LNCAP (cell line): ENCODE results near the gene TNRC6B.

Experiments used
- TF ChIP-seq, protein P1 (sequence below): fragments of 450-650 bp; IDR thresholded peaks from 2 replicates; pipeline ENCODE4 v1.5.1; 2017; ENCODE audit warnings: mild to moderate bottlenecking

Gene TNRC6B

DNA sequence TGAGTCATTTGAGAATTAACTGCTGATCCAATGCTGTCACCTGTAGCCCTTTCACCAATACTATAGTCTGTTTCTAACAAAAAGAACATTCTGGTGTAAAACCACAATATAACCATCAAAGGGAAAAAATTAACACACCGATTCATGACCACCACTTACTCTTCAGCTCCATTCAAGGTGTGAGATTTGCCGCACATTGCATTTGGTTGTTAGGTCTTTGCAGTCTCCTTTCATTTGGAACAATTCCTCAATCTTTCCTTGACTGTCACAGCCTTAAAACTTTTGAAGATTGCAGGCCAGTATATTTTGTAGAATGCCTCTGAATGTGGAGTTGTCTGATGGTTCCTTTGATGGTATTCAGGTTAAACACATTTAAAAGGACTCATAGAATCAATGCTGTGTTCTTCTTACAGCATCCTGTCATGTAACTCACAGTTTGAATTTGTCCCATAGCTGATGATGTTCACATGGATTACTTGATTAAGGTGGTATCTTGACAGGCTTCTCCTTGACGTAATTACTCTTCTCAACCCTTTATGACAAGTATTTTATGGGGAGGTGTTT, 63.6 kb downstream of the TNRC6B start:
- TF ChIP-seq, protein P1, sequence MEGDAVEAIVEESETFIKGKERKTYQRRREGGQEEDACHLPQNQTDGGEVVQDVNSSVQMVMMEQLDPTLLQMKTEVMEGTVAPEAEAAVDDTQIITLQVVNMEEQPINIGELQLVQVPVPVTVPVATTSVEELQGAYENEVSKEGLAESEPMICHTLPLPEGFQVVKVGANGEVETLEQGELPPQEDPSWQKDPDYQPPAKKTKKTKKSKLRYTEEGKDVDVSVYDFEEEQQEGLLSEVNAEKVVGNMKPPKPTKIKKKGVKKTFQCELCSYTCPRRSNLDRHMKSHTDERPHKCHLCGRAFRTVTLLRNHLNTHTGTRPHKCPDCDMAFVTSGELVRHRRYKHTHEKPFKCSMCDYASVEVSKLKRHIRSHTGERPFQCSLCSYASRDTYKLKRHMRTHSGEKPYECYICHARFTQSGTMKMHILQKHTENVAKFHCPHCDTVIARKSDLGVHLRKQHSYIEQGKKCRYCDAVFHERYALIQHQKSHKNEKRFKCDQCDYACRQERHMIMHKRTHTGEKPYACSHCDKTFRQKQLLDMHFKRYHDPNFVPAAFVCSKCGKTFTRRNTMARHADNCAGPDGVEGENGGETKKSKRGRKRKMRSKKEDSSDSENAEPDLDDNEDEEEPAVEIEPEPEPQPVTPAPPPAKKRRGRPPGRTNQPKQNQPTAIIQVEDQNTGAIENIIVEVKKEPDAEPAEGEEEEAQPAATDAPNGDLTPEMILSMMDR, result no peak

DNA sequence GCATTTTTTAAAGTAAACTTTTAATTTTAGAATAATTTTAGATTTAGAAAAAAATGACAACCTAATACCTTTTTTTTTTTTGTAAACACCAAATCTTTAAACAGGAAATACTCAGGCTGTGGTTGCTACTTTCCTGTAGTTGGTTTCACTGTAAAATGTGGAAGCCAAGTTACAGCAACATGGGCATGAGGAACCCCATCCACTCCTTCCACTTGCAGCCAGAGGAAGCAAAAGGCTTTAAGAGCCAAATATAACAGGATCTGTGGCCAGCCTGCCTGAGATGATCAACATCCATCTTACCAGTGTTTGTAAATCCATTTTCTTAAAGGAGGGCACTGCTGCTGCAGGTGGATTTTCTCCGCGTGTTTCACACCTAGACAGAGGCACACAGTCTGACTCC, 66.2 kb downstream of the TNRC6B start:
- TF ChIP-seq, protein P1, result no peak

DNA sequence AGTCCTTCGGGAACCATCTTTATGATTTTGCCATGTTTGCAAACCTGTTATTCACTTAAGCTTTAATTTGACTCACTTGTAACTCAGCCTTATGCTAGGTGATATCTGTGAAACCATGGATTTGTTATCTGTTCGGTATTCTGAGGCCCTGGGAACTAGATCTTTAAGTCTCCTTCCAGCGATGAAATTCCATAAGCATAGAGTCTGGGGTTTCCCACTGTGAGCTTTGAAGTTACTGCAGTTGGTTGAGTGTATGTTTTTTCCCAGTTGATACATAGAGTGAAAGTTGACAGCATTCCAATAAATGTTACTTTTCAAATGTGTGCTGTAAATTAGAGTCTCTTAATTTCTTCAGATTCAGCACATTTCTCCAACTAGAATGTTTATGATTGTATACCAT, 66.9 kb downstream of the TNRC6B start:
- TF ChIP-seq, protein P1, result no peak

DNA sequence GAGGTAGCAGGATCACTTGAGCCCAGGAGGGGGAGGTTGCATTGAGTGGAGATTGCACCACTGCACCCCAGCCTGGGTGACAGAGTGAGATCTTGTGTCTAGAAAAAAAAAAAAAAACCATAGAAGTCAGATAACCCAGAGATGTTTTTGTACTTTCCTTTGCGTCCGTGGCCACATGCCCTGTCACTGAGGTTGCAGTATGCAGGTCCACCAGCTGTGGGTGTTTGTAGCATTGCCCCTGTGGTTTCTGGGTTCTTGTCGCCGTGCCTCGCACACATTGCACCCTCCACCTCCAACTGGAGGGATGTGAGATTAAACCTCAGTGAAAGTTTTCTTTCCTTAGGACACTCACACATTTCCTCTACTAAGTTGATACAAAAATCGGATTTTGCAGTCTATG, 70.3 kb downstream of the TNRC6B start:
- TF ChIP-seq, protein P1, result no peak

DNA sequence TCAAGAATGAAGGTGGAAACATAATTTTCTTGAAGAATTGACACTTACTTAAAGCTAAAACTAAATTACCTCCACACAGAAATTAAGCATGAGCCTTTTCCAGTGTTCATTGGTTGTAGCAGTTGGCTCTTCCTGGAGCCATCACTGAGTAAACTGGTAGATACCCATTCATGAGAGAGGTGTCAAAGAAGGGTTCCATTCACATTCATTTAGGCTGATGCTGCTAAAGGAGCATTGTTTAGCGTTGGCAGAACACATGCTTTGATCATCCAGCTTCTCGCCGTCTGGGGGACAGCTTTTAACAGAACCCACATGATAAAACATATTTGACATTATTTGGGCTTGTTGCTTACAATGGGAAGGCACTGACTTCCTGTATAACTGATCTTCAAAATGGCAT, 71.6 kb downstream of the TNRC6B start:
- TF ChIP-seq, protein P1, result no peak

DNA sequence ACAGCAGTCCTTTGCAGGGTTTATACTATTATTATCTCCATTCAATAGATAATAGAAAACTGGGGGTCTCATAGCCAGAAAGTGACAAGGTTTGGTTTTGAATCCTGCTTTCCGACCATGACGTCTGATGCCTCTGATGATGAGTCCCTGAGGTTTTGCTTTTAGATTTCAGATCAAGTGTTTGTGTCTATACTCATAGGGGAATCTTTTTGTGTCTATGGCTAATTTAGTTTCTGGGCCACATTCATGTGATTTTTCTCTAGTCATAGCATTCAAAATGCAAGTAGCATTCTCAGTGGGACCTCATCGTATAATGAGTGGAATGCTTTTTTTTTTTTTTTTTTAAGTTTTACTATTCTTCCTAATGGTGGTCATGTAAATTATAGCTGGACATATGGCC, 72.9 kb downstream of the TNRC6B start:
- TF ChIP-seq, protein P1, result no peak

DNA sequence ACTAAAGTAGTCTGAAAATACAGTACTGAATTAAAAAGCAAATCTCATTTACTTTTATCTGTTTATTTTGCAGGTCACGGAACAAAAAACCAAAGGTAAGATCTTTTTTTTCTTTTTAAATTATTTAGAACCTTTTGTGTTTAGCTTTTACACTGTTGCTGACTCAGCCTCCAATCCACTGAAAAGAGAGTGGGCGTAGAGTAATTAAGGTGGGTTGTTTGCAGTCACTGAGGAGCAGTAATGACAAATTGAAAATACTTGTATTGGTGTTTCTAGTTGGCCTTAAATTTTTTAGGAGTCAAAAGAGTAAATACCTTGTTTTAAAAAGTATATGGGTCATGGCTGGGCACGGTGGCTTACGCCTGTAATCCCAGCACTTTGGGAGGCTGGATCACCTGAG, 73.4 kb downstream of the TNRC6B start:
- TF ChIP-seq, protein P1, result no peak

DNA sequence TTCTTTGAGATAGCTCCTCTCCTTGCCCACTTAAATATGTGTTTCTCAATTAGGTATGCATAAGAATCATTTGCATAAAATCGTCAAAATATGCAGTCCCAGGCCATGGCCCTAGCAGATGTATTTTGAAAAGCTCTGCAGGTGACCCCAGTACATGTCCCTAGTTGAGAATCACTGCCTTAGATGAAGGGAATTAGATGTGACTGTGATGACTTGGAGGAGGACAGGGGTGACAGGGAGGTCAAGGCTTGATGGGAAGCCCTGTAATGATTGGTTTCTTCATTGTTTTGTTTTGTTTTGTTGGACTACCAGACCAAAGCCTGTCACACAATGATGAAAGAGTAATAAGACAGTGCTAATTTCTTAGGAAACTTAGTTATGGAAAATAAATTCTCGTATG, 74.4 kb downstream of the TNRC6B start:
- TF ChIP-seq, protein P1, result no peak
